CD4-positive, alpha-beta T cell treated with Interleukin-4 for 1 hour (primary cell): ENCODE measurements around the gene MBIP.

Source experiments
- DNase-seq, 2 donors: peaks; one replicate each; pipeline ENCODE4 v3.0.0-alpha.2; 2020 to 2022

Gene MBIP

GRCh38 chr14:36306836-36307235 lies 13.6 kb downstream of the MBIP start:
- no peak for DNase-seq

DNA sequence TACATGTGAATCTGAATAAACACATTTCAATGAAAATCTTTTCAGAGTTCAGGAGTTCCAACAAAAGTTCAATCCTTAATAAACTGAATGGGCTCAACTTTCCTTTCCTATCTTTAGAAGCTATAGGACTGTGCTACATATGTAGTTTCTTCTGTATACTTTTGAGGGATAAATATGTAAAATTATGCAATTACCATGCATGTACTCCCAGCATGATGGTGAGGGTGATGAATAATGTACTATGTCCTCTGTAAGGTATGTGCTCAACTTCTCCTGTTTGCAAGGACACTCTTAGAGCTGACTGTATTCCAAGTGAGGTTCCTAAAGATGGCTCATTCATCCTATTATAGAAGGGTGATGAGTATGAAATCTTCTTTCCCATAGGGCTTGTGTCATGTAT lies 15.5 kb downstream of the MBIP start:
- DNase-seq: no peak

DNA sequence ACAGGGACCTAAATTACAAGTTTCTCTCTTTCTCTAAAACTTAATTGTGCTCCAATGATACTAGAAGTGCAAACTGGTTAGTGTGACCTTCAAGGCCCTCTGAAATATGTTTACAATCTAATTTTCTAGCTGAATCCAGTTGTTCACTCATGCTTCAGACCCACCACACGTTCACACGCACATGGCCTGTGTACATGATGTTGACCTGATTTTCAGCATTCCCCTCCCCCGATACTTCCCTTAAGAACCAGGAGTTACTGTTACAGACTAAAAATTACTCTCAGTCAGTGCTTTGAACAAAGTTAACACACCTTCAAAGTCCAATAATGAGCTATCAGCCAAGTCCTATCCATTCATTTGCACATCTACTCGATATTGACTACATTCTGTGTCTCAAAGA lies 16.5 kb downstream of the MBIP start:
- DNase-seq: no peak

GRCh38 chr14:36302823-36303222 lies 17.6 kb downstream of the MBIP start:
- no peak for DNase-seq

- DNase-seq: no peak
These were observed 19.3 kb downstream of the MBIP start for GRCh38 chr14:36301159-36301558.

GRCh38 chr14:36300337-36300736 lies 20.1 kb downstream of the MBIP start:
- no peak for DNase-seq

- no peak for DNase-seq
These were observed 24.5 kb downstream of the MBIP start for GRCh38 chr14:36295642-36296627.

- DNase-seq: no peak
These were observed 25.9 kb downstream of the MBIP start for GRCh38 chr14:36294543-36294942.

GRCh38 chr14:36293824-36294223 lies 26.6 kb downstream of the MBIP start:
- no peak for DNase-seq

DNA sequence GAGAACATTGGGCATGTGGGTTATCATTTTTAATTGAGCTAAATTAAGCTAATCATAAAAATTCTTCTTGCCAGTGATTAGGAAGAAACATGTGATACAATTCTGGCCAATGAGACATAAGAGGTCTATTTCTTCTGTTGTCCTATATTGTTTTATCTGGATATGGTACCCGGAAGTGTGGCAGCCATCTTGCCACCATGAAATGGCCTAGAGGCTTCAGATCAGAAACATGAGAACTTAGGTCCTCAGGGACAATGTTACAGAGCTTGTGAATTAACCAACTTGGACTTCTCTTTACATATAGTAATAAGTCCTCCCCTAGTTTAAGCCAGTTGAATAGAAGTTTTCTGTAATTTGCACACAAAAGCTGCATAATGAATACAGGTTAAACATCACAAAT lies 30.5 kb downstream of the MBIP start:
- DNase-seq: no peak

- DNase-seq: no peak
These were observed 31.9 kb downstream of the MBIP start for GRCh38 chr14:36288496-36288895.

DNA sequence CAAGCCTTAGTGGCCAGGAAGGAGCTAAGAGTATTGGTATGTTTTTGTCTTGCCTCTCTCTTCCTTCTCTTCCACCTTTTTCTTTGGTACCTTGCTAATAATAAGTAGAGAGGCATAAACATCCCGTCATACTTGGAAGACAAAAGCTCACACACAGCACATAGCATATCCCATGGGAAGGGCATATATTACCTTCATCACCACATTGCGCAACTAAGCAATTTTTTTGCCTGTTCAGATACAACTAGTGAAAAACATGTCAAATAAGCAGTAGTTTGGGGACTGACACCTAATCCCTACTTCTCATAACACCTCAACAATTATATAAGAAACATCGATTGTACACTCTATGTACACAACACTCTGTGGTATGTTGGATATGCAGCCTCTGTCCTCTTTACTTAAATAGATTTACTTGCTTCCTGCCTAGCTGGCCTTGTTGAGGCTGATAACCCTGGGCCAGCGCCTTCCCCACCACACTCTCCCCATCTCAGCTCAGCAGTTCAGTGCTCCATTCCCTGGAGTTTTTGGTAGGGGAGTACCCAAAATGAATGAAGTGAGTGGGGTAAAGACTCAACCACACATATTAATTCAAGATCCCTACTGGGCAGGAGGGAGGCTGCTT lies 35.4 kb downstream of the MBIP start:
- no peak for DNase-seq

DNA sequence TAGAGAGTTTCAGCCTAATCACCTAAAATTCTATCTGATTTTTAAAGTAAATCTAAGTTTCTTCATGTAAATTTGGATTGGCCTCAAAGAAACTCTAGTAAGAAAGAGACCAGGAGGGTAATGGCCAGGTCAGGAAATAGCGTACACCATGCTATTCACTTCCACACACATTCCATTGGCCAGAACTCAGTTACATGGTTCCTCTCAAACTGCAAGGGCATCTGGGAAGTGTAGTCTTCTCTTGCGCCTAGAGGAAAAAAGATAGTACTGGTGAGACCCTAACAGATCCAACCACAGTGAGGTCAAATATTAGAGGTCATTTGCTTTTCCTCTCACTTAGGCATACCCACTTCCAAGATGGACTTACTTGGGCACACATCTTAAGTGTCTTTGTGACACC lies 39.1 kb downstream of the MBIP start:
- DNase-seq: no peak

- no peak for DNase-seq
These were observed 40.9 kb downstream of the MBIP start for GRCh38 chr14:36279306-36280190.

- no peak for DNase-seq
These were observed 44.7 kb downstream of the MBIP start for GRCh38 chr14:36275741-36276140.

- no peak for DNase-seq
These were observed 48.2 kb downstream of the MBIP start for GRCh38 chr14:36271939-36272907.

DNA sequence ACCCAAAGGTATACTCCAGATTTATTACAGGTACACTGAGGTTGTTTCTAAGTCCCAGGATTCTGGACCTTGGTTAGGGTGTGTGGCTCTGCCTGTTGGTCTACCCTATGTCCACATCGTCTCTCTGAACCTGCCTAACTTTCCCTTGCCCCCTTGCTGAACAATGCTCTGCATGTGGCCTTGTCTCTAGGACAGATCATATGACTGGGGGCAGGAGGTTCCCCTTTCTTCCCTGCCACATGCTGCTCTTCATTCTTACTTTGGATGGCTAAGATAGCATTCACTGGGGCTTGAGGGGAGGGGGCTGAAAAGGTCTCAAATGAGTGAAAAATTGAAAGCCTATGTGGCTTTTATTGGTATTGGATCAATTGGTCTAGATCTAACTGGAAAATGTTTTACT lies 49.2 kb downstream of the MBIP start:
- DNase-seq: no peak

GRCh38 chr14:36270191-36270590 lies 50.2 kb downstream of the MBIP start:
- no peak for DNase-seq

- no peak for DNase-seq
These were observed 52.3 kb downstream of the MBIP start for GRCh38 chr14:36268121-36268520.

- DNase-seq: no peak
These were observed 55.8 kb downstream of the MBIP start for GRCh38 chr14:36264595-36264994.

DNA sequence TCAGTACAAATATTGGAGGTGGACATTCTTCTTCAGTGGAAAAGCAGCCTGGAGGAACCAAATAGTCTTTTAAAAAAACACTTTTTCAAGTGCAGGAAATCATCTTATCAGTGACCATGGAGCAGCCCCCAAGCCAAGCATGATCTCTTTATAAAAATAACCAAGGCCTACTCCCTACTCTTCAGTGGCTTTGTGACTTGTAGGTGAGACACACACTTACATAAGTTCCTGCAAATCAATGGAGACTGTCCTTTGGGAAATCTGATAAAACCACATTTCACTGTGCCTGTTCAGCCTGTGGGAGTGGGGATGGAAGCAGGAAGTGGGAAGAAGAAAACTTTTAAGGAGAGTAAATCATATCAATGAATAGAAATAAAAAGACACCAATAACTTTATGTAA lies 56.3 kb downstream of the MBIP start:
- no peak for DNase-seq
